ENCODE data around the gene IPO9.

DNA sequence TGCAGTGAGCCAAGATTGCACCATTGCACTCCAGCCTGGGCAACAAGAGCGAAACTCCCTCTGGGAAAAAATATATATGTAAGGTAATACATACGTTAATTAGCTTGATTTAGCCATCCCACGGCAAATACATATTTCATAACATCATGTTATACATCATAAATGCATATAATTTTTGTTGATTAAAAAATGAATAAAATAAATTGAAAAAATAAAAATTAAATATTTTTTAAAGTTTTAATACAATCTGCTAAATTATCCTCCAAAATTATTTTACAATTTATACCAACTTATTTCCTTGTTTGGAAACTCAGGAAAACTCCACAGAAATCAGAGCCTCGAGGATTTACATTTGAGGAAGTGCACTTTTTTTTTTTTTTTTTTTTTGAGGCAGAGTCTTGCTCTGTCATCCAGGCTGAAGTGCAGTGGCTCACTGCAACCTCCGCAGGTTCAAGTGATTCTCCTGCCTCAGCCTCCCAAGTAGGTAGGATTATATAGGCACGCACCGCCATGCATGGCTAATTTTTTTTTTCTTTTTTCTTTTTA is 12.6 kb upstream of the IPO9 start:
- TF ChIP-seq POLR2AphosphoS5 (IDR thresholded peaks at IDR 0.05; ENCODE audit: low read depth) (no peak), EZH2 (IDR thresholded peaks at IDR 0.05; ENCODE audit: low read depth, unreplicated experiment) (no peak), CREB1 (CRISPR knock-in tag; IDR thresholded peaks at IDR 0.05; ENCODE audit: low read depth) (no peak), EZH2phosphoT487 (IDR thresholded peaks at IDR 0.05; ENCODE audit: unreplicated experiment) (no peak), STAT1 (IDR thresholded peaks at IDR 0.05; ENCODE audit: unreplicated experiment) (no peak), JUNB (IDR thresholded peaks at IDR 0.05; ENCODE audit: unreplicated experiment) (no peak)
- TF ChIP-seq, protein P1, sequence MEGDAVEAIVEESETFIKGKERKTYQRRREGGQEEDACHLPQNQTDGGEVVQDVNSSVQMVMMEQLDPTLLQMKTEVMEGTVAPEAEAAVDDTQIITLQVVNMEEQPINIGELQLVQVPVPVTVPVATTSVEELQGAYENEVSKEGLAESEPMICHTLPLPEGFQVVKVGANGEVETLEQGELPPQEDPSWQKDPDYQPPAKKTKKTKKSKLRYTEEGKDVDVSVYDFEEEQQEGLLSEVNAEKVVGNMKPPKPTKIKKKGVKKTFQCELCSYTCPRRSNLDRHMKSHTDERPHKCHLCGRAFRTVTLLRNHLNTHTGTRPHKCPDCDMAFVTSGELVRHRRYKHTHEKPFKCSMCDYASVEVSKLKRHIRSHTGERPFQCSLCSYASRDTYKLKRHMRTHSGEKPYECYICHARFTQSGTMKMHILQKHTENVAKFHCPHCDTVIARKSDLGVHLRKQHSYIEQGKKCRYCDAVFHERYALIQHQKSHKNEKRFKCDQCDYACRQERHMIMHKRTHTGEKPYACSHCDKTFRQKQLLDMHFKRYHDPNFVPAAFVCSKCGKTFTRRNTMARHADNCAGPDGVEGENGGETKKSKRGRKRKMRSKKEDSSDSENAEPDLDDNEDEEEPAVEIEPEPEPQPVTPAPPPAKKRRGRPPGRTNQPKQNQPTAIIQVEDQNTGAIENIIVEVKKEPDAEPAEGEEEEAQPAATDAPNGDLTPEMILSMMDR (conservative IDR thresholded peaks at IDR 0.05; ENCODE audit: low read depth in 2 of 2), result no peak
- TF ChIP-seq, protein P2, sequence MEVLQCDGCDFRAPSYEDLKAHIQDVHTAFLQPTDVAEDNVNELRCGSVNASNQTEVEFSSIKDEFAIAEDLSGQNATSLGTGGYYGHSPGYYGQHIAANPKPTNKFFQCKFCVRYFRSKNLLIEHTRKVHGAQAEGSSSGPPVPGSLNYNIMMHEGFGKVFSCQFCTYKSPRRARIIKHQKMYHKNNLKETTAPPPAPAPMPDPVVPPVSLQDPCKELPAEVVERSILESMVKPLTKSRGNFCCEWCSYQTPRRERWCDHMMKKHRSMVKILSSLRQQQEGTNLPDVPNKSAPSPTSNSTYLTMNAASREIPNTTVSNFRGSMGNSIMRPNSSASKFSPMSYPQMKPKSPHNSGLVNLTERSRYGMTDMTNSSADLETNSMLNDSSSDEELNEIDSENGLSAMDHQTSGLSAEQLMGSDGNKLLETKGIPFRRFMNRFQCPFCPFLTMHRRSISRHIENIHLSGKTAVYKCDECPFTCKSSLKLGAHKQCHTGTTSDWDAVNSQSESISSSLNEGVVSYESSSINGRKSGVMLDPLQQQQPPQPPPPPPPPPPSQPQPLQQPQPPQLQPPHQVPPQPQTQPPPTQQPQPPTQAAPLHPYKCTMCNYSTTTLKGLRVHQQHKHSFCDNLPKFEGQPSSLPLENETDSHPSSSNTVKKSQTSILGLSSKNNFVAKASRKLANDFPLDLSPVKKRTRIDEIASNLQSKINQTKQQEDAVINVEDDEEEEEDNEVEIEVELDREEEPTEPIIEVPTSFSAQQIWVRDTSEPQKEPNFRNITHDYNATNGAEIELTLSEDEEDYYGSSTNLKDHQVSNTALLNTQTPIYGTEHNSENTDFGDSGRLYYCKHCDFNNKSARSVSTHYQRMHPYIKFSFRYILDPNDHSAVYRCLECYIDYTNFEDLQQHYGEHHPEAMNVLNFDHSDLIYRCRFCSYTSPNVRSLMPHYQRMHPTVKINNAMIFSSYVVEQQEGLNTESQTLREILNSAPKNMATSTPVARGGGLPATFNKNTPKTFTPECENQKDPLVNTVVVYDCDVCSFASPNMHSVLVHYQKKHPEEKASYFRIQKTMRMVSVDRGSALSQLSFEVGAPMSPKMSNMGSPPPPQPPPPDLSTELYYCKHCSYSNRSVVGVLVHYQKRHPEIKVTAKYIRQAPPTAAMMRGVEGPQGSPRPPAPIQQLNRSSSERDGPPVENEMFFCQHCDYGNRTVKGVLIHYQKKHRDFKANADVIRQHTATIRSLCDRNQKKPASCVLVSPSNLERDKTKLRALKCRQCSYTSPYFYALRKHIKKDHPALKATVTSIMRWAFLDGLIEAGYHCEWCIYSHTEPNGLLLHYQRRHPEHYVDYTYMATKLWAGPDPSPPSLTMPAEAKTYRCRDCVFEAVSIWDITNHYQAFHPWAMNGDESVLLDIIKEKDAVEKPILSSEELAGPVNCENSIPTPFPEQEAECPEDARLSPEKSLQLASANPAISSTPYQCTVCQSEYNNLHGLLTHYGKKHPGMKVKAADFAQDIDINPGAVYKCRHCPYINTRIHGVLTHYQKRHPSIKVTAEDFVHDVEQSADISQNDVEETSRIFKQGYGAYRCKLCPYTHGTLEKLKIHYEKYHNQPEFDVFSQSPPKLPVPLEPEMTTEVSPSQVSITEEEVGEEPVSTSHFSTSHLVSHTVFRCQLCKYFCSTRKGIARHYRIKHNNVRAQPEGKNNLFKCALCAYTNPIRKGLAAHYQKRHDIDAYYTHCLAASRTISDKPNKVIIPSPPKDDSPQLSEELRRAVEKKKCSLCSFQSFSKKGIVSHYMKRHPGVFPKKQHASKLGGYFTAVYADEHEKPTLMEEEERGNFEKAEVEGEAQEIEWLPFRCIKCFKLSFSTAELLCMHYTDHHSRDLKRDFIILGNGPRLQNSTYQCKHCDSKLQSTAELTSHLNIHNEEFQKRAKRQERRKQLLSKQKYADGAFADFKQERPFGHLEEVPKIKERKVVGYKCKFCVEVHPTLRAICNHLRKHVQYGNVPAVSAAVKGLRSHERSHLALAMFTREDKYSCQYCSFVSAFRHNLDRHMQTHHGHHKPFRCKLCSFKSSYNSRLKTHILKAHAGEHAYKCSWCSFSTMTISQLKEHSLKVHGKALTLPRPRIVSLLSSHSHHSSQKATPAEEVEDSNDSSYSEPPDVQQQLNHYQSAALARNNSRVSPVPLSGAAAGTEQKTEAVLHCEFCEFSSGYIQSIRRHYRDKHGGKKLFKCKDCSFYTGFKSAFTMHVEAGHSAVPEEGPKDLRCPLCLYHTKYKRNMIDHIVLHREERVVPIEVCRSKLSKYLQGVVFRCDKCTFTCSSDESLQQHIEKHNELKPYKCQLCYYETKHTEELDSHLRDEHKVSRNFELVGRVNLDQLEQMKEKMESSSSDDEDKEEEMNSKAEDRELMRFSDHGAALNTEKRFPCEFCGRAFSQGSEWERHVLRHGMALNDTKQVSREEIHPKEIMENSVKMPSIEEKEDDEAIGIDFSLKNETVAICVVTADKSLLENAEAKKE (CRISPR knock-in tag; IDR thresholded peaks at IDR 0.05), result no peak
- TF ChIP-seq, protein P3, sequence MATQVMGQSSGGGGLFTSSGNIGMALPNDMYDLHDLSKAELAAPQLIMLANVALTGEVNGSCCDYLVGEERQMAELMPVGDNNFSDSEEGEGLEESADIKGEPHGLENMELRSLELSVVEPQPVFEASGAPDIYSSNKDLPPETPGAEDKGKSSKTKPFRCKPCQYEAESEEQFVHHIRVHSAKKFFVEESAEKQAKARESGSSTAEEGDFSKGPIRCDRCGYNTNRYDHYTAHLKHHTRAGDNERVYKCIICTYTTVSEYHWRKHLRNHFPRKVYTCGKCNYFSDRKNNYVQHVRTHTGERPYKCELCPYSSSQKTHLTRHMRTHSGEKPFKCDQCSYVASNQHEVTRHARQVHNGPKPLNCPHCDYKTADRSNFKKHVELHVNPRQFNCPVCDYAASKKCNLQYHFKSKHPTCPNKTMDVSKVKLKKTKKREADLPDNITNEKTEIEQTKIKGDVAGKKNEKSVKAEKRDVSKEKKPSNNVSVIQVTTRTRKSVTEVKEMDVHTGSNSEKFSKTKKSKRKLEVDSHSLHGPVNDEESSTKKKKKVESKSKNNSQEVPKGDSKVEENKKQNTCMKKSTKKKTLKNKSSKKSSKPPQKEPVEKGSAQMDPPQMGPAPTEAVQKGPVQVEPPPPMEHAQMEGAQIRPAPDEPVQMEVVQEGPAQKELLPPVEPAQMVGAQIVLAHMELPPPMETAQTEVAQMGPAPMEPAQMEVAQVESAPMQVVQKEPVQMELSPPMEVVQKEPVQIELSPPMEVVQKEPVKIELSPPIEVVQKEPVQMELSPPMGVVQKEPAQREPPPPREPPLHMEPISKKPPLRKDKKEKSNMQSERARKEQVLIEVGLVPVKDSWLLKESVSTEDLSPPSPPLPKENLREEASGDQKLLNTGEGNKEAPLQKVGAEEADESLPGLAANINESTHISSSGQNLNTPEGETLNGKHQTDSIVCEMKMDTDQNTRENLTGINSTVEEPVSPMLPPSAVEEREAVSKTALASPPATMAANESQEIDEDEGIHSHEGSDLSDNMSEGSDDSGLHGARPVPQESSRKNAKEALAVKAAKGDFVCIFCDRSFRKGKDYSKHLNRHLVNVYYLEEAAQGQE (IDR thresholded peaks at IDR 0.05; ENCODE audit: unreplicated experiment), result no peak

Data from GM23338 (cell line).